DND-41 (cell line): ENCODE measurements around the gene DOHH.
A peak's percentile ranks its signal among the peaks of the same experiment; 100 is the strongest.

Source experiments
- ATAC-seq: fragments of 200-7000 bp; cut with Tn5 transposase; 3 replicates; pipeline ENCODE4 v1.9.1; 2021; ENCODE audit warnings: low read depth; ENCODE audit not compliant: insufficient read depth
- DNase-seq: peaks from one replicate; pipeline ENCODE4 v3.0.0-alpha.2; 2020
- H2AFZ ChIP-seq: 2 replicates; pipeline ENCODE4 v1.6.0; 2012; ENCODE audit warnings: low read depth, low read length
- H3K27ac ChIP-seq: 2 replicates; pipeline ENCODE4 v1.5.1; 2012; ENCODE audit warnings: low read length, inconsistent platforms
- H3K27me3 ChIP-seq: fragments of 200-600 bp; sonication (generic); 2 replicates; pipeline ENCODE4 v1.6.0; 2012; ENCODE audit warnings: low read length, mild to moderate bottlenecking, inconsistent platforms; ENCODE audit not compliant: insufficient read depth, poor library complexity
- H3K36me3 ChIP-seq: 2 replicates; pipeline ENCODE4 v1.5.1; 2012; ENCODE audit warnings: low read length, inconsistent platforms; ENCODE audit not compliant: insufficient read depth
- H3K4me1 ChIP-seq: 2 replicates; pipeline ENCODE4 v1.5.1; 2012; ENCODE audit warnings: mild to moderate bottlenecking, low read length; ENCODE audit not compliant: insufficient read depth
- H3K4me2 ChIP-seq: 2 replicates; pipeline ENCODE4 v1.6.0; 2012; ENCODE audit warnings: mild to moderate bottlenecking, moderate library complexity, low read length, inconsistent platforms; ENCODE audit not compliant: insufficient read depth
- H3K4me3 ChIP-seq, 2 experiments: fragments of 200-600 bp in 1 of 2; shearing (Covaris generic) in 1 of 2; 2 replicates each; pipeline ENCODE4 v1.5.1; 2012 to 2016; ENCODE audit warnings: inconsistent platforms in 2 of 2, low read length in 2 of 2, mild to moderate bottlenecking in 2 of 2, low read depth in 1 of 2, moderate library complexity in 1 of 2
- H3K79me2 ChIP-seq: 2 replicates; pipeline ENCODE4 v1.6.0; 2012; ENCODE audit warnings: low read length, inconsistent platforms; ENCODE audit not compliant: insufficient read depth
- H3K9ac ChIP-seq: 2 replicates; pipeline ENCODE4 v1.6.0; 2012; ENCODE audit warnings: low read depth, mild to moderate bottlenecking, inconsistent platforms, low read length, moderate library complexity
- H3K9me3 ChIP-seq: 2 replicates; pipeline ENCODE4 v1.5.1; 2012; ENCODE audit warnings: low read length, moderate library complexity, mild to moderate bottlenecking, inconsistent platforms; ENCODE audit not compliant: insufficient read depth, severe bottlenecking
- H4K20me1 ChIP-seq: 2 replicates; pipeline ENCODE4 v1.6.0; 2012; ENCODE audit warnings: low read length; ENCODE audit not compliant: insufficient read depth
- EZH2 ChIP-seq: IDR thresholded peaks from 3 replicates; pipeline ENCODE4 v1.6.1; 2012; ENCODE audit warnings: borderline replicate concordance, low read depth, mild to moderate bottlenecking, moderate library complexity, low read length, inconsistent platforms; ENCODE audit not compliant: severe bottlenecking
- TF ChIP-seq, protein P1 (sequence below): IDR thresholded peaks from 2 replicates; pipeline ENCODE4 v1.5.1; 2012; ENCODE audit warnings: borderline replicate concordance, low read length, moderate library complexity, mild to moderate bottlenecking; ENCODE audit not compliant: poor library complexity, severe bottlenecking; ENCODE audit errors: extremely low read depth

The DOHH gene

DNA sequence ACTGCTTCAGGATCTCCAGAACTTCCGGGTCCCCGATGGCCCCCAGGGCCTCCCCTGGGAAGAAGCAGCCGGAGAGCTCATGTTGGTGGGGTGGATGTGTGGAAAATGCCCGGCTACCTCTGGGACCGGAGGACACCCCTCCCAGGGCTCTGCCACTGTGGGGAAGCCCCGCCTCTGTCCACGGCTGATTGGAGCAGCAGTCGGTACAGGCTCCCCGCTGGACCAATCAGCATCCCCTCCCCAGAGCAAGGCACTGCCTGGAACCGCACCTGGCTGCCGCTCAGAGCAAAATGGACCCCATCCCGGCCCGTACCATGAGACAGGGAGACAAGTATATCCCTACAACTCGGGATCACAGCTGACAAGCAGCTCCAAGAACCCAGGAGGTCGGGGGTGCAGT, 6.4 kb downstream of the DOHH start:
- H3K36me3 ChIP-seq: peaks cover 67% of the 10 kb centered on the region
- ATAC-seq (peak; percentile 90), DNase-seq (peak; percentile 94)
- no peaks in the 10 kb centered on the region for H3K27me3 ChIP-seq
- no peaks in the 10 kb centered on the region for H3K9me3 ChIP-seq
- H3K4me1 ChIP-seq: peaks cover 63% of the 10 kb centered on the region
- peak overlapping the region; percentile 18 to 64; a peak in 3 of 4 replicates for H3K4me3 ChIP-seq
- H2AFZ ChIP-seq: peak overlapping the region; percentile 71
- peaks cover 7% of the 10 kb centered on the region; the same call in 1 of the 2 replicates for H4K20me1 ChIP-seq
- H3K9ac ChIP-seq: peak overlapping the region; percentile 72
- TF ChIP-seq, protein P1, sequence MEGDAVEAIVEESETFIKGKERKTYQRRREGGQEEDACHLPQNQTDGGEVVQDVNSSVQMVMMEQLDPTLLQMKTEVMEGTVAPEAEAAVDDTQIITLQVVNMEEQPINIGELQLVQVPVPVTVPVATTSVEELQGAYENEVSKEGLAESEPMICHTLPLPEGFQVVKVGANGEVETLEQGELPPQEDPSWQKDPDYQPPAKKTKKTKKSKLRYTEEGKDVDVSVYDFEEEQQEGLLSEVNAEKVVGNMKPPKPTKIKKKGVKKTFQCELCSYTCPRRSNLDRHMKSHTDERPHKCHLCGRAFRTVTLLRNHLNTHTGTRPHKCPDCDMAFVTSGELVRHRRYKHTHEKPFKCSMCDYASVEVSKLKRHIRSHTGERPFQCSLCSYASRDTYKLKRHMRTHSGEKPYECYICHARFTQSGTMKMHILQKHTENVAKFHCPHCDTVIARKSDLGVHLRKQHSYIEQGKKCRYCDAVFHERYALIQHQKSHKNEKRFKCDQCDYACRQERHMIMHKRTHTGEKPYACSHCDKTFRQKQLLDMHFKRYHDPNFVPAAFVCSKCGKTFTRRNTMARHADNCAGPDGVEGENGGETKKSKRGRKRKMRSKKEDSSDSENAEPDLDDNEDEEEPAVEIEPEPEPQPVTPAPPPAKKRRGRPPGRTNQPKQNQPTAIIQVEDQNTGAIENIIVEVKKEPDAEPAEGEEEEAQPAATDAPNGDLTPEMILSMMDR: no peak
- no peak for TF ChIP-seq EZH2
- peaks cover 46% of the 10 kb centered on the region for H3K79me2 ChIP-seq
- peak overlapping the region; percentile 86 for H3K4me2 ChIP-seq
- peak overlapping the region; percentile 97 for H3K27ac ChIP-seq

DNA sequence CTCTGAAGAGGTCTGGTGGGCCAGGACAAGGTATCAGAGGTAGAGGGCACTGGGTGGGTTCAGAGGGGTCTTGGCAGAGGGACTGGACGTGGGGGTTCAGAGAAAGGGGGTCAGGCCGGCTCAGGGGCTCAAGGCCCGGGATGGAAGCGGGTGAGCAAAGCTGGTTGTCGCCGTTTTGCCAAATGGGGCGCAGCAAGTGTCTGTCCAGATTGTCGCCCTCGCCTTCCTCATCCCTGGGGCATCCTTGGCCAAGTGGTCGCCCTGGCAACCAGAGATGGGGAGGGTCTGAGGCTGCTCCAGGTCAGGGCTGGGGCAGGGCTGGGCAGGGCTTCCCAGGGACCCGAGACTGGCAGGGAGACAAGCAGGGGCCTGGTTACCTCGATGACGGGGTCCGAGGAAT, 6.8 kb downstream of the DOHH start:
- Histone ChIP-seq H3K9me3 (no peaks in the 10 kb centered on the region), H3K9ac (peak overlapping the region; percentile 72), H2AFZ (peak overlapping the region; percentile 71), H4K20me1 (peaks cover 7% of the 10 kb centered on the region; the same call in 1 of the 2 replicates), H3K4me1 (peaks cover 59% of the 10 kb centered on the region), H3K4me2 (peak overlapping the region; percentile 86), H3K79me2 (peaks cover 42% of the 10 kb centered on the region), H3K36me3 (peaks cover 67% of the 10 kb centered on the region), H3K4me3 (peak overlapping the region; percentile 18 to 64; a peak in 3 of 4 replicates), H3K27ac (peak overlapping the region; percentile 97), H3K27me3 (no peaks in the 10 kb centered on the region)
- TF ChIP-seq, protein P1: no peak
- no peak for TF ChIP-seq EZH2
- ATAC-seq (no peak), DNase-seq (no peak)

DNA sequence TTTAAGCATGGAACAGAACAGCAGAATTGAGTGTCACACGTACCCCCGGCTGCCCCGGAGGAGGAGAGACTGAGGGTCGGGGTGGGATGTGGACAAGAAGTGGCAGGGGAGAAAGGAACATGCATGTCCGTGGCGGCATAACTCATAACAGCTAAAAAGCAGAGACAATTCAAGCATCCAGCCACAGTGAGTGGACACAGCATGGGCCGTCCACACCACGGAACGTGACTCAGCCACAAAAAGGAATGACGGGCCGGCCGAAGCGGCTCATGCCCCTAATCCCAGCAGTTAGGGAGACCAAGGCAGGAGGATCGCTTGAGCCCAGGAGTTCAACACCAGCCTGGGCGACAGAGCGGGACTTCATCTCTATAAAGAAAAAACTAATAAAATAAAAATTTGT, 7.6 kb downstream of the DOHH start:
- TF ChIP-seq, protein P1: no peak
- TF ChIP-seq EZH2: no peak
- peaks cover 64% of the 10 kb centered on the region for H3K36me3 ChIP-seq
- no peak overlapping the region; a peak in 1 of 4 replicates for H3K4me3 ChIP-seq
- peaks cover 4% of the 10 kb centered on the region; the same call in 1 of the 2 replicates for H4K20me1 ChIP-seq
- no peak overlapping the region for H2AFZ ChIP-seq
- H3K27me3 ChIP-seq: no peaks in the 10 kb centered on the region
- DNase-seq (no peak), ATAC-seq (no peak)
- H3K9ac ChIP-seq: peak overlapping the region; percentile 72
- peaks cover 35% of the 10 kb centered on the region for H3K79me2 ChIP-seq
- H3K4me2 ChIP-seq: peak overlapping the region; percentile 86
- peak overlapping the region; percentile 47 for H3K27ac ChIP-seq
- H3K9me3 ChIP-seq: no peaks in the 10 kb centered on the region
- H3K4me1 ChIP-seq: peaks cover 53% of the 10 kb centered on the region
